Endothelial cell (in vitro differentiated cells): ENCODE results near the gene FAM193B. TPM values are rescaled to one million over a fixed set of nuclear protein-coding genes. Genes with fewer than 3 reads are reported as not detected.

ENCODE experiments used
- DNase-seq: peaks from one replicate; pipeline ENCODE4 v3.0.0; 2021; ENCODE audit warnings: low spot score
- H3K27ac Mint-ChIP-seq: one replicate; pipeline ENCODE4 v1.8.0; 2021; ENCODE audit warnings: mixed read lengths, inconsistent platforms; ENCODE audit not compliant: unreplicated experiment
- H3K27me3 Mint-ChIP-seq: one replicate; pipeline ENCODE4 v1.8.0; 2021; ENCODE audit warnings: mild to moderate bottlenecking, moderate library complexity, mixed read lengths, inconsistent platforms; ENCODE audit not compliant: unreplicated experiment
- H3K36me3 Mint-ChIP-seq: one replicate; pipeline ENCODE4 v1.8.0; 2021; ENCODE audit warnings: mild to moderate bottlenecking, low read depth, mixed read lengths, inconsistent platforms; ENCODE audit not compliant: unreplicated experiment
- H3K4me1 Mint-ChIP-seq: one replicate; pipeline ENCODE4 v1.8.0; 2021; ENCODE audit warnings: mild to moderate bottlenecking, mixed read lengths, inconsistent platforms; ENCODE audit not compliant: unreplicated experiment
- H3K4me3 Mint-ChIP-seq: one replicate; pipeline ENCODE4 v1.8.0; 2021; ENCODE audit warnings: mild to moderate bottlenecking, mixed read lengths, inconsistent platforms; ENCODE audit not compliant: unreplicated experiment
- H3K9me3 Mint-ChIP-seq: one replicate; pipeline ENCODE4 v1.8.0; 2021; ENCODE audit warnings: mixed read lengths, inconsistent platforms; ENCODE audit not compliant: unreplicated experiment
- total RNA-seq: library from RNA; stranded (reverse); fragmentation: NEBNext Ultra II Directional; extraction: Animal tissue kit (Norgen Biotek cat#: 25700); gene quantifications from one replicate; pipeline ENCODE4 v1.2.1, GENCODE V29; 2021; ENCODE audit not compliant: unreplicated experiment
- TF ChIP-seq, protein P1 (sequence below): fragments of 200-600 bp; sonication (generic); IDR thresholded peaks from one replicate; pipeline ENCODE4 v1.5.0; 2021; ENCODE audit warnings: antibody characterized with exemption; ENCODE audit not compliant: unreplicated experiment

FAM193B gene
- total RNA-seq, 1 donor from 2014 or later = 97.6 TPM

GRCh38 chr5:177493795-177494345 lies 60.5 kb downstream of the FAM193B start:
- Mint-ChIP-seq H3K27me3 (peaks cover 9% of the 10 kb centered on the region), H3K9me3 (no peaks in the 10 kb centered on the region), H3K4me1 (peaks cover 37% of the 10 kb centered on the region), H3K27ac (no peak overlapping the region), H3K4me3 (no peak overlapping the region), H3K36me3 (peaks cover 12% of the 10 kb centered on the region)
- TF ChIP-seq, protein P1, sequence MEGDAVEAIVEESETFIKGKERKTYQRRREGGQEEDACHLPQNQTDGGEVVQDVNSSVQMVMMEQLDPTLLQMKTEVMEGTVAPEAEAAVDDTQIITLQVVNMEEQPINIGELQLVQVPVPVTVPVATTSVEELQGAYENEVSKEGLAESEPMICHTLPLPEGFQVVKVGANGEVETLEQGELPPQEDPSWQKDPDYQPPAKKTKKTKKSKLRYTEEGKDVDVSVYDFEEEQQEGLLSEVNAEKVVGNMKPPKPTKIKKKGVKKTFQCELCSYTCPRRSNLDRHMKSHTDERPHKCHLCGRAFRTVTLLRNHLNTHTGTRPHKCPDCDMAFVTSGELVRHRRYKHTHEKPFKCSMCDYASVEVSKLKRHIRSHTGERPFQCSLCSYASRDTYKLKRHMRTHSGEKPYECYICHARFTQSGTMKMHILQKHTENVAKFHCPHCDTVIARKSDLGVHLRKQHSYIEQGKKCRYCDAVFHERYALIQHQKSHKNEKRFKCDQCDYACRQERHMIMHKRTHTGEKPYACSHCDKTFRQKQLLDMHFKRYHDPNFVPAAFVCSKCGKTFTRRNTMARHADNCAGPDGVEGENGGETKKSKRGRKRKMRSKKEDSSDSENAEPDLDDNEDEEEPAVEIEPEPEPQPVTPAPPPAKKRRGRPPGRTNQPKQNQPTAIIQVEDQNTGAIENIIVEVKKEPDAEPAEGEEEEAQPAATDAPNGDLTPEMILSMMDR = no peak
- DNase-seq = no peak

GRCh38 chr5:177492841-177493240 lies 61.5 kb downstream of the FAM193B start:
- Mint-ChIP-seq H3K4me3 (peak overlapping the region; percentile 48), H3K9me3 (no peaks in the 10 kb centered on the region), H3K4me1 (peaks cover 29% of the 10 kb centered on the region), H3K36me3 (peaks cover 16% of the 10 kb centered on the region), H3K27ac (no peak overlapping the region), H3K27me3 (peaks cover 4% of the 10 kb centered on the region)
- TF ChIP-seq, protein P1 = no peak
- no peak for DNase-seq

GRCh38 chr5:177491983-177492746 lies 62.2 kb downstream of the FAM193B start:
- Mint-ChIP-seq H3K4me3 (peak overlapping the region; percentile 48), H3K9me3 (no peaks in the 10 kb centered on the region), H3K27me3 (peaks cover 4% of the 10 kb centered on the region), H3K27ac (no peak overlapping the region), H3K36me3 (peaks cover 18% of the 10 kb centered on the region), H3K4me1 (peaks cover 30% of the 10 kb centered on the region)
- no peak for DNase-seq
- TF ChIP-seq, protein P1 = no peak

GRCh38 chr5:177491429-177491945 lies 62.9 kb downstream of the FAM193B start:
- Mint-ChIP-seq H3K36me3 (peaks cover 20% of the 10 kb centered on the region), H3K4me3 (peak overlapping the region; percentile 73), H3K9me3 (no peaks in the 10 kb centered on the region), H3K27me3 (peaks cover 4% of the 10 kb centered on the region), H3K27ac (peak overlapping the region; percentile 57), H3K4me1 (peaks cover 31% of the 10 kb centered on the region)
- DNase-seq = peak; percentile 97
- TF ChIP-seq, protein P1 = peak; percentile 100

DNA sequence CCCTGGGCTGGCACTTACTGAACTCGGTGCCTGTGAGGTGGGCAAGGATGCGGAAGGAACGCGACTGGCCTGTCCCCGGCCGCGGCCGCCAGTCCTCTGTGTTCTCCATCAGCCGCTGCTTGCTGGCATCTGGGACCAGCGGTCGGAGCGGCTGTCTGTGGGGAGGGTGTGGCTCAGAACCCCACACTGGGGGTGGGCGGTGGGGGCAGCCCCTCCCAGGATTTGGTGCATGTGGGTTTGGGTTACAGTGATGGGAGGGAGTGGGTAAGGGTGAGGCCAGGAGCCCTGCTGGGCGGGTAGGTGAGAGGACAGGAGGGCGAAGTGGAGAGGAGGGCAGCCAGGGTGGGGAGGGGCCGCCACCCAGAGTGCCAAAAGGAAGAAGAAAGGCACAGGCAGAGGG lies 63.4 kb downstream of the FAM193B start:
- no peak for DNase-seq
- peak overlapping the region; percentile 57 for H3K27ac Mint-ChIP-seq
- H3K4me3 Mint-ChIP-seq = peak overlapping the region; percentile 73
- peaks cover 31% of the 10 kb centered on the region for H3K4me1 Mint-ChIP-seq
- no peaks in the 10 kb centered on the region for H3K9me3 Mint-ChIP-seq
- peaks cover 4% of the 10 kb centered on the region for H3K27me3 Mint-ChIP-seq
- TF ChIP-seq, protein P1 = no peak
- H3K36me3 Mint-ChIP-seq = peaks cover 20% of the 10 kb centered on the region
